Keratinocyte (primary cell): ENCODE data around the gene ACOXL.

Experiments
- EZH2 ChIP-seq: IDR thresholded peaks from one replicate; pipeline ENCODE4 v1.6.1; 2012; ENCODE audit warnings: inconsistent platforms, mild to moderate bottlenecking, low read length, moderate library complexity
- TF ChIP-seq, protein P1 (sequence below), 3 experiments: IDR thresholded peaks in 1 of 3; conservative IDR thresholded peaks in 1 of 3; optimal IDR thresholded peaks in 1 of 3; 2 replicates in 2 of 3; 3 replicates in 1 of 3; pipeline versions ENCODE3 to v1.5.1; 2011; ENCODE audit warnings: low read length in 3 of 3, mild to moderate bottlenecking in 3 of 3, moderate library complexity in 2 of 3, control low read depth in 1 of 3, inconsistent platforms in 1 of 3; ENCODE audit not compliant: insufficient read depth in 2 of 3; ENCODE audit errors: extremely low read depth in 1 of 3

- TF ChIP-seq, protein P1, sequence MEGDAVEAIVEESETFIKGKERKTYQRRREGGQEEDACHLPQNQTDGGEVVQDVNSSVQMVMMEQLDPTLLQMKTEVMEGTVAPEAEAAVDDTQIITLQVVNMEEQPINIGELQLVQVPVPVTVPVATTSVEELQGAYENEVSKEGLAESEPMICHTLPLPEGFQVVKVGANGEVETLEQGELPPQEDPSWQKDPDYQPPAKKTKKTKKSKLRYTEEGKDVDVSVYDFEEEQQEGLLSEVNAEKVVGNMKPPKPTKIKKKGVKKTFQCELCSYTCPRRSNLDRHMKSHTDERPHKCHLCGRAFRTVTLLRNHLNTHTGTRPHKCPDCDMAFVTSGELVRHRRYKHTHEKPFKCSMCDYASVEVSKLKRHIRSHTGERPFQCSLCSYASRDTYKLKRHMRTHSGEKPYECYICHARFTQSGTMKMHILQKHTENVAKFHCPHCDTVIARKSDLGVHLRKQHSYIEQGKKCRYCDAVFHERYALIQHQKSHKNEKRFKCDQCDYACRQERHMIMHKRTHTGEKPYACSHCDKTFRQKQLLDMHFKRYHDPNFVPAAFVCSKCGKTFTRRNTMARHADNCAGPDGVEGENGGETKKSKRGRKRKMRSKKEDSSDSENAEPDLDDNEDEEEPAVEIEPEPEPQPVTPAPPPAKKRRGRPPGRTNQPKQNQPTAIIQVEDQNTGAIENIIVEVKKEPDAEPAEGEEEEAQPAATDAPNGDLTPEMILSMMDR (optimal IDR thresholded peaks at IDR 0.05 in 1 of 3, IDR thresholded peaks at IDR 0.05 in 1 of 3, conservative IDR thresholded peaks at IDR 0.05 in 1 of 3; ENCODE audit: extremely low read depth in 1 of 3, insufficient read depth in 2 of 3, low read length in 3 of 3) = no peak
- no peak for TF ChIP-seq EZH2
These were observed 60.7 kb downstream of the ACOXL start for GRCh38 chr2:110793034-110793433.
